GM23248 (cell line): ENCODE measurements around the gene SHB. TPM values are rescaled to one million over a fixed set of nuclear protein-coding genes. Genes with fewer than 3 reads are reported as not detected.
A peak's percentile ranks its signal among the peaks of the same experiment; 100 is the strongest.

Experiments used
- DNase-seq: peaks from one replicate; pipeline ENCODE4 v3.0.0-alpha.2; 2015
- H2AFZ ChIP-seq: fragments of 200-600 bp; sonication (generic); 2 replicates; pipeline ENCODE4 v1.6.1; 2016; ENCODE audit warnings: antibody characterized with exemption
- H3F3A ChIP-seq: fragments of 200-600 bp; sonication (generic); 2 replicates; pipeline ENCODE4 v1.6.1; 2016; ENCODE audit warnings: mild to moderate bottlenecking, antibody characterized with exemption, mixed run types; ENCODE audit not compliant: insufficient read depth
- H3K27ac ChIP-seq: fragments of 200-600 bp; sonication (generic); 2 replicates; pipeline ENCODE4 v1.5.1; 2016; ENCODE audit warnings: mild to moderate bottlenecking
- H3K27me3 ChIP-seq: fragments of 200-600 bp; sonication (generic); replicated peaks from 2 replicates; pipeline ENCODE4 v1.6.1; 2016; ENCODE audit warnings: mild to moderate bottlenecking; ENCODE audit not compliant: insufficient read depth
- H3K36me3 ChIP-seq: fragments of 200-600 bp; sonication (generic); 2 replicates; pipeline ENCODE4 v1.6.1; 2016; ENCODE audit warnings: low read depth, mild to moderate bottlenecking
- H3K4me1 ChIP-seq: fragments of 200-600 bp; sonication (generic); 2 replicates; pipeline ENCODE4 v1.6.1; 2016; ENCODE audit warnings: mild to moderate bottlenecking; ENCODE audit not compliant: insufficient read depth
- H3K4me2 ChIP-seq: fragments of 200-600 bp; sonication (generic); one replicate; pipeline ENCODE4 v1.6.1; 2016; ENCODE audit warnings: mild to moderate bottlenecking; ENCODE audit not compliant: unreplicated experiment
- H3K4me3 ChIP-seq: fragments of 200-600 bp; sonication (generic); 2 replicates; pipeline ENCODE4 v1.5.1; 2016; ENCODE audit warnings: mild to moderate bottlenecking
- H3K79me2 ChIP-seq: fragments of 200-600 bp; sonication (generic); 2 replicates; pipeline ENCODE4 v1.6.1; 2016; ENCODE audit warnings: mild to moderate bottlenecking; ENCODE audit not compliant: insufficient read depth
- H3K9ac ChIP-seq: fragments of 200-600 bp; sonication (generic); 2 replicates; pipeline ENCODE4 v1.6.1; 2016; ENCODE audit warnings: mild to moderate bottlenecking
- H3K9me2 ChIP-seq: fragments of 200-600 bp; sonication (generic); 2 replicates; pipeline ENCODE4 v1.6.1; 2016; ENCODE audit warnings: mixed run types, mild to moderate bottlenecking, moderate library complexity; ENCODE audit not compliant: insufficient read depth
- H3K9me3 ChIP-seq: fragments of 200-600 bp; sonication (generic); one replicate; pipeline ENCODE4 v1.6.1; 2017; ENCODE audit warnings: low read depth
- H4K20me1 ChIP-seq: fragments of 200-600 bp; sonication (generic); 2 replicates; pipeline ENCODE4 v1.6.0; 2016; ENCODE audit not compliant: insufficient read depth
- EZH2 ChIP-seq: fragments of 200-600 bp; sonication (generic); IDR thresholded peaks from 2 replicates; pipeline ENCODE4 v1.6.1; 2018; ENCODE audit warnings: antibody characterized with exemption, mild to moderate bottlenecking; ENCODE audit not compliant: insufficient read depth, poor library complexity, severe bottlenecking
- EZH2phosphoT487 ChIP-seq: fragments of 200-600 bp; sonication (generic); IDR thresholded peaks from 2 replicates; pipeline ENCODE4 v1.6.1; 2018; ENCODE audit warnings: antibody characterized with exemption, moderate library complexity, mild to moderate bottlenecking, low read depth; ENCODE audit not compliant: insufficient read depth
- WGBS, 2 experiments: methylation state at CpG; one replicate each; pipeline ENCODE4 v1.1.6; 2015 to 2017; ENCODE audit warnings: low lambda C conversion rate in 2 of 2, low coverage in 1 of 2; ENCODE audit errors: missing lambda C conversion rate in 2 of 2; 5-methylcytosine and 5-hydroxymethylcytosine counted together
- in situ Hi-C: fragments of 300-500 bp; cut with MboI; formaldehyde crosslinking; loops from 2 replicates; pipeline ENCODE4 v1.15.0; 2020
- polyA plus RNA-seq: library from polyadenylated mRNA; unstranded; fragments of >200 nt; fragmentation: Nextera tagmentation; extraction: Ambion mirVana; gene quantifications from 2 replicates; pipeline ENCODE4 v1.2.1, GENCODE V29; 2016
- total RNA-seq: library from RNA; depleted of rRNA; stranded (reverse); fragments of >200 nt; shearing (Covaris generic); gene quantifications from 2 replicates; pipeline ENCODE4 v1.2.3, GENCODE V29; 2014

The SHB gene
- total and polyA plus RNA-seq, 2 experiments from 2014 or later = 3.9 to 11.1 TPM

GRCh38 chr9:38083858-38084555 lies 15.0 kb upstream of the SHB start:
- Histone ChIP-seq H3F3A (no peaks in the 10 kb centered on the region), H4K20me1 (no peaks in the 10 kb centered on the region), H3K79me2 (no peaks in the 10 kb centered on the region), H3K9ac (no peak overlapping the region), H2AFZ (no peak overlapping the region), H3K4me2 (no peak overlapping the region), H3K27me3 (no peaks in the 10 kb centered on the region), H3K4me1 (peaks cover 20% of the 10 kb centered on the region), H3K4me3 (no peak overlapping the region), H3K27ac (no peak overlapping the region), H3K36me3 (no peaks in the 10 kb centered on the region), H3K9me2 (no peaks in the 10 kb centered on the region), H3K9me3 (no peaks in the 10 kb centered on the region)
- peak; percentile 22 for DNase-seq
- WGBS, 2 experiments = 78 to 83% methylated on average over 10 of the region's 10 CpGs
- in situ Hi-C loops = loop anchor here (10.0 kb wide), 1 partner anchor 281 kb away; no protein-coding TSS in a partner anchor
- no peak for TF ChIP-seq EZH2
- TF ChIP-seq EZH2phosphoT487 = no peak

- H3K4me2 ChIP-seq = no peak overlapping the region
- no peak overlapping the region for H3K4me3 ChIP-seq
- WGBS, 2 experiments = 25 to 33% methylated on average over 5 of the region's 5 CpGs
- H3K9ac ChIP-seq = no peak overlapping the region
- H3F3A ChIP-seq = no peaks in the 10 kb centered on the region
- no peaks in the 10 kb centered on the region for H3K79me2 ChIP-seq
- no peaks in the 10 kb centered on the region for H4K20me1 ChIP-seq
- H3K9me3 ChIP-seq = no peaks in the 10 kb centered on the region
- H3K9me2 ChIP-seq = no peaks in the 10 kb centered on the region
- H3K27me3 ChIP-seq = no peaks in the 10 kb centered on the region
- in situ Hi-C loops = loop anchor here (10.0 kb wide), 1 partner anchor 282 kb away; no protein-coding TSS in a partner anchor
- peak; percentile 39 for DNase-seq
- H2AFZ ChIP-seq = no peak overlapping the region
- TF ChIP-seq EZH2 = no peak
- no peak for TF ChIP-seq EZH2phosphoT487
- H3K36me3 ChIP-seq = no peaks in the 10 kb centered on the region
- no peak overlapping the region for H3K27ac ChIP-seq
- H3K4me1 ChIP-seq = peaks cover 21% of the 10 kb centered on the region
Observed at GRCh38 chr9:38082446-38083287, 13.6 kb upstream of the SHB start.

GRCh38 chr9:38081356-38082108 lies 12.5 kb upstream of the SHB start:
- no peaks in the 10 kb centered on the region for H3K36me3 ChIP-seq
- no peaks in the 10 kb centered on the region for H3K9me2 ChIP-seq

More at GRCh38 chr9:38081356-38082108, 12.5 kb upstream of the SHB start:
- Histone ChIP-seq H4K20me1 (no peaks in the 10 kb centered on the region), H3K27ac (no peak overlapping the region), H3K79me2 (no peaks in the 10 kb centered on the region), H2AFZ (no peak overlapping the region), H3F3A (no peaks in the 10 kb centered on the region), H3K9ac (no peak overlapping the region), H3K9me3 (no peaks in the 10 kb centered on the region), H3K4me3 (no peak overlapping the region), H3K27me3 (no peaks in the 10 kb centered on the region), H3K4me1 (peaks cover 21% of the 10 kb centered on the region), H3K4me2 (no peak overlapping the region)
- no peak for DNase-seq
- in situ Hi-C loops = loop anchor here (10.0 kb wide), 1 partner anchor 283 kb away; no protein-coding TSS in a partner anchor
- WGBS, 2 experiments = 76 to 82% methylated on average over 8 of the region's 8 CpGs
- no peak for TF ChIP-seq EZH2phosphoT487
- no peak for TF ChIP-seq EZH2
